Karpas-422 (cell line): ENCODE results near the gene REG4. TPM values are rescaled to one million over a fixed set of nuclear protein-coding genes. Genes with fewer than 3 reads are reported as not detected.
"Not testable (repeated sequence)": the region's sequence is repeated elsewhere in the genome, so short reads cannot be mapped to it uniquely, and the experiment has no call there.

Experiments used
- DNase-seq: peaks from one replicate; pipeline ENCODE4 v3.0.0-alpha.2; 2015
- H2AFZ ChIP-seq: fragments of 200-600 bp; sonication (generic); 2 replicates; pipeline ENCODE4 v1.6.1; 2014; ENCODE audit warnings: antibody characterized with exemption, low read length, mixed read lengths
- H3K27ac ChIP-seq: fragments of 200-600 bp; sonication (generic); 2 replicates; pipeline ENCODE4 v1.5.1; 2014; ENCODE audit warnings: mild to moderate bottlenecking, low read length, moderate library complexity
- H3K27me3 ChIP-seq: fragments of 200-600 bp; sonication (generic); 2 replicates; pipeline ENCODE4 v1.6.1; 2014; ENCODE audit warnings: low read length, mixed read lengths
- H3K36me3 ChIP-seq: fragments of 200-600 bp; sonication (generic); 2 replicates; pipeline ENCODE4 v1.6.1; 2014; ENCODE audit warnings: low read length, mixed read lengths; ENCODE audit not compliant: insufficient read depth
- H3K4me1 ChIP-seq: fragments of 200-600 bp; sonication (generic); 2 replicates; pipeline ENCODE4 v1.6.1; 2014; ENCODE audit warnings: mild to moderate bottlenecking, low read length, mixed read lengths
- H3K4me2 ChIP-seq: fragments of 200-600 bp; sonication (generic); 2 replicates; pipeline ENCODE4 v1.6.1; 2014; ENCODE audit warnings: low read length, low read depth, mild to moderate bottlenecking; ENCODE audit not compliant: poor library complexity, severe bottlenecking
- H3K4me3 ChIP-seq: fragments of 200-600 bp; sonication (generic); 2 replicates; pipeline ENCODE4 v1.5.1; 2014; ENCODE audit warnings: mild to moderate bottlenecking, antibody characterized with exemption, low read length, mixed read lengths
- H3K79me2 ChIP-seq: fragments of 200-600 bp; sonication (generic); 2 replicates; pipeline ENCODE4 v1.6.1; 2014; ENCODE audit warnings: mild to moderate bottlenecking, low read length, mixed read lengths
- H3K9ac ChIP-seq: fragments of 200-600 bp; sonication (generic); 2 replicates; pipeline ENCODE4 v1.6.0; 2014; ENCODE audit warnings: low read length
- H3K9me2 ChIP-seq: fragments of 200-600 bp; sonication (generic), shearing (Covaris generic); replicated peaks from 2 replicates; pipeline ENCODE4 v1.6.0; 2014; ENCODE audit warnings: mild to moderate bottlenecking, low read length, moderate library complexity; ENCODE audit not compliant: insufficient read depth
- H3K9me3 ChIP-seq: fragments of 300-700, 200-600 bp; sonication (generic); 2 replicates; pipeline ENCODE4 v1.6.1; 2014; ENCODE audit warnings: low read length, mixed read lengths
- H4K20me1 ChIP-seq: fragments of 200-600 bp; sonication (generic); 2 replicates; pipeline ENCODE4 v1.6.1; 2014; ENCODE audit warnings: mild to moderate bottlenecking, antibody characterized with exemption, low read length, low read depth; ENCODE audit not compliant: insufficient read depth
- total RNA-seq: library from RNA; depleted of rRNA; stranded (reverse); fragments of >200 nt; shearing (Covaris generic); gene quantifications from 2 replicates; pipeline ENCODE4 v1.2.3, GENCODE V29; 2014; ENCODE audit warnings: low replicate concordance

REG4 gene
- total RNA-seq, 1 experiment from 2014 or later, result not detected

DNA sequence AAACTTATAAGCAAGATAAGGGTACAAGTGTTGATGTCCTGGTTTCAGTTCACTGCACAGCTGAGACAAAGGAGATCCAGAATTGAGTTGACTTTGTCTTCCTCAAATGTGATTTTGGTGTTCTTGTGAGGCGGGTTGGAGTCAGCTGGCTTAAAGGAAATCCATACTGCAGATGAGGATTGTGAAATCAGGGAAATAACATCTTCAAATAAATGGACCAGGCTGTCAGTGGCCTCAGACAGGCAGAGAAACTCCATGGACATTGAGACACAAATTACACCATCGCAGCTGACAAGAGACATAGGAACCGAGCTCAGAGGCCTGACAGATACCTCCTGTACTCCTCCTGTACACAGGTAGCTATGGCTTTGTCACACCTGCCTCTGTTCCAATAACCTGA, 27.0 kb upstream of the REG4 start:
- Histone ChIP-seq H3K9ac (no peak overlapping the region), H2AFZ (no peak overlapping the region), H3K27ac (no peak overlapping the region), H3K9me3 (no peaks in the 10 kb centered on the region), H3K27me3 (no peaks in the 10 kb centered on the region), H3K4me2 (no peak overlapping the region), H3K9me2 (no peaks in the 10 kb centered on the region), H4K20me1 (no peaks in the 10 kb centered on the region), H3K79me2 (no peaks in the 10 kb centered on the region), H3K36me3 (no peaks in the 10 kb centered on the region), H3K4me1 (no peaks in the 10 kb centered on the region), H3K4me3 (no peak overlapping the region)
- DNase-seq, result no peak

DNA sequence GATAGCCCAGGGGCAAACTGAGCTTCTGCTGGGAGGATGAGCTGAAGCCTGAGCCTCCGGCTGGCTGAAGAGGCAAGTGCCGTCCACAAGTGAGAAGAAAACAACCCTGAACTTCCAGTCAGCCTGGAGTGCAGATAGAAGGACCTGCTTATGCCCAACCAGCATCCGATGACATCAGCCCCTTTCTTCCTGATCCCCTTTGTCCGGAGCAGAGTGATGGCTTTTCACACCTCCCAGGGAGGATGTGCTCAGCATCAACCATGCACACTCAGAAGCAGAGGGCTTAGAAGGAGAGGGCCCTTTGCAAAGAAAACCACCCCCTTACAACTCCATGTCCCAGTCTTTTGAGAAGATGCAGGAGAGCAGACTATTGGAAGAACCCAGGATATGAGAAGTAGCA, 23.7 kb upstream of the REG4 start:
- Histone ChIP-seq H3K27me3 (no peaks in the 10 kb centered on the region), H3K9me3 (no peaks in the 10 kb centered on the region), H3K4me2 (no peak overlapping the region), H3K27ac (no peak overlapping the region), H3K79me2 (no peaks in the 10 kb centered on the region), H3K9me2 (no peaks in the 10 kb centered on the region), H3K9ac (no peak overlapping the region), H3K4me3 (no peak overlapping the region), H3K36me3 (no peaks in the 10 kb centered on the region), H4K20me1 (no peaks in the 10 kb centered on the region), H3K4me1 (no peaks in the 10 kb centered on the region), H2AFZ (no peak overlapping the region)
- DNase-seq, result no peak

DNA sequence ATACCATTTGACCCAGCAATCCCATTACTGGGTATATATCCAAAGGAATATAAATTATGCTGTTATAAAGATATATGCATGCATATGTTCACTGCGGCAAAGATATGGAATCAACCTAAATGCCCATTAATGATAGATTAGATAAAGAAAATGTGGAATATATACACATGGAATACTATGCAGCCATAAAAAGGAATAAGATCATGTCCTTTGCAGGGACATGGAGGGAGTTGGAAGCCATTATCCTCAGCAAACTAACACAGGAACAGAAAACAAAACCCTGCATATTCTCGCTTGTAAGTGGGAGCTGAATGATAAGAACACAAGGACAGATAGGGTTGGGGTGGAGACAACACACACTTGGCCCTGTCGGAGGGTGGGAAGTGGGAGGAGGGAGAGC, 19.8 kb upstream of the REG4 start:
- no peaks in the 10 kb centered on the region for H3K9me3 ChIP-seq
- no peak overlapping the region for H3K9ac ChIP-seq

DNA sequence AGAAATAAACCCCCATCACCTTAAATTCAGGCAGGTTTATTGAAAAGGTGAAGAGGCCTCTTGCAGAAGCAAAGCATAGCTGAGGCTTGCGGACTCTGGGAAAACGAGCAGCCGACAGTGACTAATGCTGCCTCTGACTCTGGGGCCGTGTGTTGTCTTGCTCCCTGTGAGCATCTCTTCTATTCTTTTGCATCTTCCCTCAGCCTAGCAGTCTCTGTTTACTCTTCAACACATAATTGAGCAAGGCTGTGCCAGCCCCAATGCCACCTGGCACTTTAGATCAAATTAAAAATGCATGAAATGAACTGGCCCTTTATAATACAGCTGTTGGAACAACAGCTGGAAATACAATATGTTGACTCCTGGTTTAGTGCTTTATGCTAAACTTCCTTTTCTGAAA, 18.4 kb upstream of the REG4 start:
- Histone ChIP-seq H3K36me3 (no peaks in the 10 kb centered on the region), H3K9ac (no peak overlapping the region), H3K27me3 (no peaks in the 10 kb centered on the region), H3K79me2 (no peaks in the 10 kb centered on the region), H3K4me1 (no peaks in the 10 kb centered on the region), H3K9me2 (no peaks in the 10 kb centered on the region), H2AFZ (no peak overlapping the region), H3K4me3 (no peak overlapping the region), H3K4me2 (no peak overlapping the region), H4K20me1 (no peaks in the 10 kb centered on the region), H3K9me3 (no peaks in the 10 kb centered on the region), H3K27ac (no peak overlapping the region)
- DNase-seq, result no peak

More for the DNA sequence above, 19.8 kb upstream of the REG4 start:
- Histone ChIP-seq H3K36me3 (no peaks in the 10 kb centered on the region), H4K20me1 (no peaks in the 10 kb centered on the region), H2AFZ (no peak overlapping the region), H3K79me2 (no peaks in the 10 kb centered on the region), H3K9me2 (no peaks in the 10 kb centered on the region), H3K27ac (no peak overlapping the region), H3K4me3 (no peak overlapping the region), H3K4me1 (no peaks in the 10 kb centered on the region), H3K27me3 (no peaks in the 10 kb centered on the region), H3K4me2 (no peak overlapping the region)
- DNase-seq, result no peak

DNA sequence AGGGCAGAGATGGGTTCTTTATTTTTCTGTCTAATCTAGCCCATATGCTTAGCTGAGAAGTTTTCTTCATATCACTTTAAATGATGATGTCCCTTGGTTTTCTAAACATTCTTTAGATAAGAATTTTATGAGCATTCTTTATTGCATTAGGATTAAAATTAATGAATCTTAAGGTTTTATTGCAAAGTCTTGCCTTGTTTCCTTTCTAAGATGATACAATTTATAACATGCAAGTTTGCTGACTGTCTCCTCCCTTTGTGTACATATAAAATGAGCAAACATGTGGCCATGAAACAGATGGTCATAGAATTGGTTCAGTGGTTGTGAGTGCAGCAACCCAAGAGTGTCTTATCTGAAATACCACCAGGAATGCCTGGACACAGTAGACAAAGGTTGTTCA, 17.7 kb upstream of the REG4 start:
- not testable (repeated sequence) for H3K9ac ChIP-seq, DNase-seq, H3K79me2 ChIP-seq, H3K36me3 ChIP-seq, H3K27me3 ChIP-seq, H4K20me1 ChIP-seq, H3K4me2 ChIP-seq, H3K9me2 ChIP-seq, H3K4me3 ChIP-seq, H3K4me1 ChIP-seq, H2AFZ ChIP-seq, H3K27ac ChIP-seq, H3K9me3 ChIP-seq

DNA sequence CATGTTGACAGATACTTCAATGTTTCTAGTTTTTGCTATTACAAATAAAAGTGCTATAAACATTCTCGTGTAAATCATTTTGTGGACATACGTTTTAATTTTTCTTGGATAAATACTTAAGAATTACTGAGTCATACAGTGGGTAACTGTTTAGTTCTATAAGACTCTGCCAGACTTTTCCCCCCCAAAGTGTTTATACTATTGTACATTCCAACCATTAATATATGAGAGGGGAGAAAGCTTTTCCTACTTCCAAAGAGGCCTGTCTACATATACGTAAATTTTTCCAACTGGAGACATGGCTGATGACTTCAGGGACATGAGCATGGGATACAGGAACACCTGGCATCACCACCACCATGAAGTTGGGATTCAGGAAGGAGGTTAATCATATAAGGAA, 17.0 kb upstream of the REG4 start:
- no peaks in the 10 kb centered on the region for H3K79me2 ChIP-seq
- H3K27ac ChIP-seq, result no peak overlapping the region
- H4K20me1 ChIP-seq, result no peaks in the 10 kb centered on the region
- H2AFZ ChIP-seq, result no peak overlapping the region
- no peaks in the 10 kb centered on the region for H3K27me3 ChIP-seq
- no peak overlapping the region for H3K9ac ChIP-seq
- H3K9me2 ChIP-seq, result no peaks in the 10 kb centered on the region
- H3K4me2 ChIP-seq, result no peak overlapping the region
- H3K4me3 ChIP-seq, result no peak overlapping the region
- H3K36me3 ChIP-seq, result no peaks in the 10 kb centered on the region
- H3K9me3 ChIP-seq, result no peaks in the 10 kb centered on the region
- DNase-seq, result no peak
- H3K4me1 ChIP-seq, result no peaks in the 10 kb centered on the region

DNA sequence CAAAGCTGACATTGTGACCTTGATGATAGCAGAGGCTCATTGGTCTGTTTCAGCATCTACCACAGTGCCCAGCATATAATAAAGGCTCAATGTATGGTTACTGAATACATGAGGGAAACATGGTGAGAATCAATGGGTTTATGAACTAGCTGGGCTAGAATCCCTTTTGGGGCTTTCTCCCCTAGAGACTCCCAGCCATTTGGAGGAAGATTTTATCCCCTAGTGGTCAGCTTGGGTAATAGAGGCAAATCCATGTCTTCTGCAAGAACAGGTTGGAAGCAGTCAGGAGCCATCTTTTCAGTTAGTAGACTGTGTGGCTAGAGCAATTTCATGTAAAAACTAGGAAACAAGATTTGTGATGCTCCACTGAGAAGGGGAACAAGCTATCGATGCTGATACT, 15.8 kb upstream of the REG4 start:
- H3K4me1 ChIP-seq, result no peaks in the 10 kb centered on the region
- no peak overlapping the region for H3K9ac ChIP-seq
- no peaks in the 10 kb centered on the region for H3K27me3 ChIP-seq
- H4K20me1 ChIP-seq, result no peaks in the 10 kb centered on the region
- no peaks in the 10 kb centered on the region for H3K36me3 ChIP-seq
- no peak overlapping the region for H2AFZ ChIP-seq
- no peak overlapping the region for H3K4me3 ChIP-seq
- H3K79me2 ChIP-seq, result no peaks in the 10 kb centered on the region
- H3K9me3 ChIP-seq, result no peaks in the 10 kb centered on the region
- H3K9me2 ChIP-seq, result no peaks in the 10 kb centered on the region
- no peak for DNase-seq
- H3K27ac ChIP-seq, result no peak overlapping the region
- no peak overlapping the region for H3K4me2 ChIP-seq

DNA sequence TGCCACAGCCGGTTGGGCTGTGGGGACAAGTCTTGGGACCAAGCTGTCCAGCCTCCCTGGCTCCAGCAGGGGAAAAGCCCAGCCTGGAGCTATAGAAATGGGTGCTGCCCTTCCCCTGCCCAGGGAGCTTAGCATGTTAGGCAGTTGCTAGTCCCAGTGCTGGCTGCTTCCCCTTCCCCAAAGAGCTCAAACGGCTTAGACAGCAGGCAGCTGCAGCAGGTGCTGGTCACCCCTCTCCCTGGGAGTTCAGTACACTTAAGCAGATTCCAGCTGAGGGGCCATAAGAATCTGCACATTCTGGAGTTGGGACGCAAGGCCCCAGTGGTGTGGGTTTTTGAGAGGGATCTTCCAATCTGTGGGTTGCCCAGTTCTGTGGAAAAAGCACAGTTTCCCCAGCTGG, 11.1 kb upstream of the REG4 start:
- H3K79me2 ChIP-seq, result no peaks in the 10 kb centered on the region
- no peak overlapping the region for H3K4me3 ChIP-seq
- H3K9me3 ChIP-seq, result no peaks in the 10 kb centered on the region
- no peaks in the 10 kb centered on the region for H3K27me3 ChIP-seq
- no peaks in the 10 kb centered on the region for H4K20me1 ChIP-seq
- H3K9ac ChIP-seq, result no peak overlapping the region
- H3K36me3 ChIP-seq, result no peaks in the 10 kb centered on the region
- no peak overlapping the region for H3K4me2 ChIP-seq
- no peak for DNase-seq
- no peak overlapping the region for H2AFZ ChIP-seq
- no peak overlapping the region for H3K27ac ChIP-seq
- H3K4me1 ChIP-seq, result no peaks in the 10 kb centered on the region
- no peaks in the 10 kb centered on the region for H3K9me2 ChIP-seq

DNA sequence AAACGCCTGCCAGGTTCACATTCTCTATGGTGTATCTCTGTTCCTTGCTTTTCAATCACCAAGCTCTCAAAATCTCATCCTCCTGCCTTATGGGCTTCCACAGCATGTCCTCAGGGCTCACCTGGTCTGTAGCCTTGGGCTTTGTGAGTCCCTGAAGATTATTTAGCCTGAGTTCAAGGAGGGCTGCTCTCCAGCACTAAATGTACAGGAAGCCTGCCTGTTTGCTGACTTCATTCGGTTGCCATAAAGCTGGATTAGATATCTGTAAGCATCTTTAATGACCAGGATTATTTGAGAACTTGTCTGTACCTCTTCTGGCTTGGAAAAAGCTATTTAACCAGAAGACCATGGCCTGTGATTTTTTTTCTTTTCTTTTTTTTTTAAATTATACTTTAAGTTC, 6.9 kb upstream of the REG4 start:
- no peak for DNase-seq
- Histone ChIP-seq H3K36me3 (no peaks in the 10 kb centered on the region), H3K27me3 (no peaks in the 10 kb centered on the region), H3K4me1 (no peaks in the 10 kb centered on the region), H3K4me2 (no peak overlapping the region), H3K4me3 (no peak overlapping the region), H3K79me2 (no peaks in the 10 kb centered on the region), H3K9ac (no peak overlapping the region), H3K27ac (no peak overlapping the region), H4K20me1 (no peaks in the 10 kb centered on the region), H3K9me2 (no peaks in the 10 kb centered on the region), H2AFZ (no peak overlapping the region), H3K9me3 (no peaks in the 10 kb centered on the region)
